HG02763 (cell line): ENCODE results near the gene MRGPRF.

Experiments used
- ATAC-seq: cut with Tn5 transposase; IDR thresholded peaks from one replicate; pipeline ENCODE4 v1.9.1; 2021; ENCODE audit warnings: mild to moderate bottlenecking, moderate library complexity; ENCODE audit not compliant: unreplicated experiment

Gene MRGPRF

DNA sequence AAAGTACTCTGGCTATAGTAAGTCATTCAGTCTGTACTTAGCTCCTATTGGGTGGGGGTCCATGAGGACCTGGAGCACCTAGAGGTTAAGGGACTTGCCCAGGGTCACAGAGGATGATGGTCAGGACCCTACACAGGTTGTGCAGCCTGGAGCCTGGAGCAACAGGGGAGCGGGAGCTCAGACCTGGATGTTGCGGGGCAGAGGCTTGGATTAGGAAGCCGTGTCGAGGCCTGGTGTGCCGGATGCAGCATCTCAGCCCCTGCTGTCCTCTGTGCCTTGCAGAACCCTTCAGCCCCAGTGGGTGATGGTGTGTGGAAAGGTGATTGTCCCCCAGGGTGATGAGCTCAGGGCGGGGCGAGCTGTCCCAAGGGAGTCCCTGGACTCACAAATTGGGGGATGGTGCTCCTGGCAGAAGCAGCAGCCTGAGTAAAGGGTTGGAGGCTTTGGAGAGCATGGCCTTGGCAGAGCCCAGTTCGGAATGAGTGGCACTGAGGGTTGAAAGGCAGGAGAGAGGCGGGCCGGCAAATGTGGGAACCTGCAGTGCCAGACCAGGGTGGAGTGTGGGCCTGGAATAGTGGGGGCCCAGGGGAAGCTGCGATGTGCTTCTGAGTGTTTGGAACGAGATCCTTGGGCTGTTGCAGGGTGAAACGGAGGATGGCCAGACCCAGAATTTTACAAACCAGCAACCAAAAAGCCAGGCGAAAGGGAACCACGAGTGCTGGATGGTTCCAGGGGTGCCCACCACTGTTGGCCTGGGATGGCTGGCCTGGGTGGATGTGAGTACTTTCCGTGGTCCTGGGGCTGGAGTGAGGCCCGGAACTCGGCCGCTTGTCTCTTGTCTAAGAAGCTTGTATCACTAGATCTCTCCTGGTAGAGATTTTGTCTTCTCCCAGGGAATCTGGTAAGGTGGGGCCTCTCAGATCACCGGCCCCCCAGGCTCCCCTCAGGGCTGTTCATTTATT lies 38.6 kb upstream of the MRGPRF start:
- no peak for ATAC-seq

DNA sequence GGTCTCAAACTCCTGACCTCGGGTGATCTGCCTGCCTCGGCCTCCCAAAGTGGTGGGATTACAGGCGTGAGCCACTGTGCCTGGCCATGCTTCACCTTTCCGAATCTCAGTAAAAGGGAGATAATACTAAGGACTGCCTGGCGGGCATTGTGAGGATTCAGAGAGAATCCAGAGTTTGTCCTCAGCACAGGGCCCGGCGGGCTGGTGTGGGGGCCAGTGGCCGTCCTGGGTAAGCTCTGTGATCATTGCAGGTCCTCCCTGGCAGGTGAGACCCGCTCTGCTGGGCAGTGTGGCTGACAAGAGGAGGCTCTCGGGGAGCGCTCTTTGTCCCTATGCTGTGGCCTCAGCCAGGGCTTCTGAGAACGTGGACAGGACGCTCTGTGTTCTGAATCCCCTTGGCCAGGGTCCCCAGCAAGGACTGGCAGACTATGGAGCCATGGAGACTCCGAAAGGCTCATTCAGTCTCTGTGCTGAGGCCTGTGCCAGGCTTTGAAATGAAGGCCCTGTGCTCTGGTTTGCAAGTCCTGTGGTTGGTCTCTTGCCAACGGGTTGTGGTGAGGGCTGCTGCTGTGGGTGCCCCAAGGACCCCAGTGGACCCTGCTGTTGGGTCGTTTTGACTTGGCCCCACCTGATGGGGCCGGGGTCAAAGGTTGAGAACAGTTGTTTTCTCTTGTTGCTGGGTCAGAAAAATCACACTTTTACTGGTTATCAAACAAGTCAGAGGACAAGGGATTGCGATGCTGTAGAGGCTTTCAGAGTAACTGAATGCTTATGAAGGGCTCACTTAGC lies 37.7 kb upstream of the MRGPRF start:
- no peak for ATAC-seq

DNA sequence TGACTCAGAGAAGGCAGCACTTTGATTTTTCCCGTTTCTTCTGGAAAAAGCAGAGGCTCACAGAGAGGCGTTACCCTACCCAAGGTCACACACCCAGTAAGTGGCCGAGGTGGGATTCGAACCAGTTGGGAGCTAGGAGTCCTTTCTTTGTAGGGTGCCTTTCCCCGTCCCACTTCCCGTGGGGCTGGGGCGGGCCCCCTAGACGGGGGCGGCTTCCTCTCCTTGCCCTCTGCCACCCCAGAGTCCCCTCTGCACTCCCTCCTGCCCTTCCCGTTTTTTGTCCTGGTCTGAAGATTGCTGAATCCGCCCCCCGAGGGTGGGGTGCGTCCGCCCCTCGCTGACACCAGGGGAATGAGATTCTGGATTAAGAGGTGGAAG lies 36.4 kb upstream of the MRGPRF start:
- no peak for ATAC-seq

DNA sequence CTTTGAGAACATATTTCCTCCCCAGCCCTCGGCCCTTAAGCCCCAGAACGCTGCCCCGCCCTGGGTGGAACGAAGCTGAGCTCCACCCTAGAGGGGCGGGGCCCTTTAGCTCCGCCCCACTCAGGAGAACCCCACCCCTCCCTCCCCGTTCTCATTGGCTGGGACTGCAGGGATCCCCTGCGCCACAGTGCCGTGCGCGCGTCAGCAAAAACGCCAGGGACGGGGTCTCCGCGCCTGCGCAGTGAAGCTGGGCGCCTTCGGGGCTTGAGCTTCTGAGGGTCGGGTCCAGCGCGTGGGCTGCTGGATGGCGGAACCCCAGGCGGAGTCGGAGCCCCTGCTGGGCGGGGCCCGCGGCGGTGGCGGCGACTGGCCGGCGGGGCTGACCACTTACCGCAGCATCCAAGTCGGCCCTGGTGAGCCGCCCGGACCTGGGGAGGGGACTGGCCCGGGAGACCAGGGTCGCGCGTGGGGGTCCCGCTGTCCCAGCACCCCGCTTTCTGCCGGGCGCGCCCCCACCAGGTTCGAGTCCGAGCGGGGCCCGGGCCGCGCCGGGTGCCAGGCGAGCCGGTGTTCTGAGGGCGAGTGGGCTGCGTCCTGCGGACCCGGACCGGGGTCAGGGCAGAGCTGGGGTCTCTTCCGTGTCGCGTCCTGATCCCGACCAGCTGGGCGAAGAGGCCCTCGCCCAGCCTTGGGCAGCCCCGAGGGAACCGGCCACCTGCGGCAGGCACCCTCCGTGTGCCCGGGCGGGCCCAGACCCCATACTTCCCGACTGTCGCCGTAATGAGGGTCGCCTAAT lies 35.8 kb upstream of the MRGPRF start, which contains the start of gene TPCN2:
Gene TPCN2, plus strand, starts transcription at position 239 of the 796 bp plus-strand sequence. Its CDS starts 66 bp downstream, at position 305.
- peak; percentile 81 for ATAC-seq

DNA sequence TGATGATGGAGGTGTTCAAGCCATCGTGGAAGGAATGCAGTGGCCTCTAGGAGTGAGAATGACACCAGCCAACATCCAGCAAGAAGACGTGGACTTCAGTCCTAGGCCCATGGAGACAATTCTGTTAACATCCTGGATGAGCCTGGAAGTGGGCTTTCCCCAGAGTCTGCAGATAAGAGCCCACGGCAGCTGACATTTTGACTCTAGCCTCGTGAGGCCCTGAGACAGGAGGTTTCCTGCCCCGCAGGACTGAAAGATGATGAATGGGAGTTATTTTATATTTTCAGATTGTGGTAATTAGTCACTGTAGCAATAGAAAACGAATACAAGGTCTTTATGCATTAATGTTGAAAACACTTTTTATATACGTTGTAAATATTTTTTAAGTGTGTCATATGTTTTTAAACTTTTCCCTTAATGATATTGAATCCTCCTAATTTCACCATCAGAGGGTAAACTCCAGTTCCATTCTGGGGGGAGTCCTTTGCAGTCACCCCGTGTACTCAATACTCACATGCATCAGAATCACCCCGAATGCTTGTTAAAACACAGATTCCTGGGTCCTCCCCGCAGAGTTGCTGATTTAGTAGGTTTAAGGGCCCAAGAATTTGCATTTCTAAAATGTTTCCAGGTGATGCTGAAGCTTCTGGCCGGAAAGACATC lies 35.1 kb upstream of the MRGPRF start:
- ATAC-seq = no peak

DNA sequence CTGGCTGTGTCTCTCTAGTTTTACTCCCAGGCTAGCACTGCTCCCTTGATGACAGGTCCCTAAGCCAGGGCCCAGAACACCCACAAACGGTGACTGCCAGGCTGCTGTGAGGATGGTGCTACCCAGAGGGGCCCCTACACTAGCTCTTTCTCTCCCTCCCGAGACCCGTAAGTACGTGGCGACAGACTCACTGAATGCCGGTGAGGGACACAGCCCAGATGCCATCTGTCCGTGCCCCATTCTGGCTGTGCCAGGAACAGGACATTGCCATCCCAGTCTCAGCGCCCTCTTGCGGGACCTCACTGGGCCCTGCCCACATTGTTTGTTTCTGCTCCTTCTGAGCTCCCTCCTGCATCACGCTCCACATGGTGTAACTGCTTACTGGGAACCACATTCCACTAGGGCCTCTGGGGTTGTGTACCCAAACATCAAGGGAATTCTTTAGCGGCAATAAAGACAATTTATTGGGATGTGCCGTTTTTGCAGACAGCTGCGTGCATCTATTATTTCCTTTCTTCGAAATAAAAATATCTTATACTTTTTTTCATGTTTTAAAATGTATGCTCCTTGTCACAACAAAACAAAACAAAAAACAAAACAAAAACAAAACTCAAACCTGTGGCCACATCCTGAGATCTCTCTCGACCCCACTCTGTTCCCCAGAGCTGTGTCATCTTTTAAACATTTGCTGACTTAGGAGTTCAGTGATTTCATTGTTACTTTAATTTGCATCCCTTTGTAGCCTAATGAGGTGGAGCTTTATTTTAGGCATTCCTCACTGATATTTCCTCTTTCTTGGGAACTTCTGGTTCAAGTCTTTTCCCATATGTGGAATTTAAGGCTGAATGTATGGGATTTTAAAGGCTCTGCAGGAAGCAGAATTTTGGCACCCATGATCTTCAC lies 31.3 kb upstream of the MRGPRF start:
- ATAC-seq = no peak

DNA sequence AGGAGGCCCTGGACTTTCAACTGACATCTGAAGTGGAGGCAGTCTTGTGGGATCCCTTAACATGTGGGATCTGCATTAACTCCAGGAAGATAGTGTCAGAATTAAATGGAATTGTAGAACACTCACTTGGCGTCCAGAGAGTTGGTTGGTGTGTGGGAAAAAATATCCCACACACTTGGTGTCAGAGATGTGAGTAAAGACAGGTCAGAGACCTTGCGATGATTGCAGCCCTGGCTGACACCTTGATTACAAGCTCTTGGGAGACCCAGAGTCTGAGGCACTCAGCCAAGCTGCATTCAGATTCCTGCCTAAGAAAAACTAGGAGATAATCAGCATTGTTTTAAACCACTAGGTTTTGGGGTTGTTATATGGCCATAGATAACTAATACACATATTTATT lies 28.5 kb upstream of the MRGPRF start:
- no peak for ATAC-seq

DNA sequence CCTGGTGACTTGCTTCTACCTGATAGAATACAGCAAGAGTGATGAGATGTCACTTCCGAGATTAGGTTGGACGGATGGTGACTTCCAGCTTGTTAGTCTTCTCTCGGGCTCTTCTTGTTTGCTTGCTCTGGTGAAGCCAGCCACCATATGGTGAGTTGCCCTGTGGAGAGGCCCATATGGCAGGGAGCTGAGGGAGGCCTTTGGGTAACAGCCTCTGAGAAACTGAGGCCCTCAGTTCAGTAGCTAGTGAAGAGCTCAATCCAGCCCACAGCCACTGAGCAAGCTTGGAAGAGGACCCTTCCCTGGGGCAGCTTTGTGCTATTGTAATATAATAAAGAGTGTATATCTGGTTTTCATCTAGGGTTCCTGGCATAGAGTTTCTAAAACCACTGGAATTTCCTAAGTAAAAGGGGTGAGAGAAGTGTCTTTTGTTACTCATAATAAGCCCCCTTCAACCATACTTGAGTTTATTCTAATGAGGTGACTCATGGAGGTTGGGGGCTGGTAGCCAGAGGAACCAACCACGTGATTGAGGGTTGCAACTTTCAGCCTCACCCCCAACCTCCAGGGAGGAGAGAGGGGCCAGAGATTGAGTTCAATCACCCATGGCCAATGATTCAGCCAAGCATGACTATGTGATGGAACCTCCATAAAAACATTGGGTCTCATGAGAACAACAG lies 27.7 kb upstream of the MRGPRF start:
- no peak for ATAC-seq

DNA sequence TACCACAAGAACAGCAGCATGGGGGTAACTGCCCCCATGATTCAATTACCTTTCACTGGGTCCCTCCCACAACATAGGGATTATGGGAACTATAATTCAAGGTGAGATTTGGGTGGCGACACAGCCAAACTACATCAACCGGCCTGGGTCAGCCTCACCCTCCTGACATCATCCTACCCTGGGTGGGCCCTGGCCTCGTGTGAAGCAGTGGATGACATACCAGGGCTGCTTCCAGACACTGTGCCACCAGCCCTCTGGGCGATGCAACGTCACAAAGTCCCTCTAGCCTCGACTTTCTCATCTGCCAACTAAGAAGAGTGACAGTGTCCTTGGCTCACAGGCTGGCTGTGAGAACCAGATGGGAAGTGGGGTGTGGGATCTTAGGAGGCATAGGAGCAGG lies 27.0 kb upstream of the MRGPRF start:
- no peak for ATAC-seq

DNA sequence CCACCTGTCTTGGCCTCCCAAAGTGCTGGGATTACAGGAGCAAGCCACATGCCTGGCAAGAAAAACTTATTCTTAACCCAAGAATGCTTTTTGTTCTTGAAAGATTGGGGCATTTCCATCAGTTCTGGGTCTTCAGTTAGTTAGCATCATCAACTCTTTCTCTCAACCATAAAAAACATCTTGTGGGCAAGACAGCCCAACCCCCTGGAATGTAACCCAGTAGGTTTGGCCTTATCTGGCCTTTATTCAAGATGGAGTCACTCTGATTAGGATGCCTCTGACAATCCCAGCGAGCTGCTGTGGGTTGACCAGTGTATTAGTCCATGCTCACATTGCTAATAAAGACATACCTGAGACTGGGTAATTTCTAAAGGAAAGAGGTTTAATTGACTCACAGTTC lies 26.5 kb upstream of the MRGPRF start:
- no peak for ATAC-seq

DNA sequence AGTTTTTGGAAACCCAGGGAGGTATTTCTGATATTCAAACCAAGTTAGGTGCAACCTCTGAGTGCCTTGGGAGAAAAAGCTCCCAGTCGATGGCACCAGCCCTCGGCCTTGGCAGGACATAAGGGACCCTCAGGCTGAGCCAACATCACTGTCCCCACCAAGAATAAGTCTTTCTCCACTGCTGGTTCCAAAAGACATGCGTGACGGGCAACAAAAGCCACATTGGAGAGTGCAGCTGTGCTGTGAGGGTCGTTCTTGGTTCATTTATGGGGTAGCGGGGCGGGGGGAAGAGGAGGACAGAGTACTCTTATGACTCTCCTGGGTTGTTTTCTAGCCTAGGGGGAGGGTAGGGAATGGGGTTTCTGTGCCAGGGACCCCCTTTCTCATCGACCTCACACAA lies 24.5 kb upstream of the MRGPRF start:
- no peak for ATAC-seq

DNA sequence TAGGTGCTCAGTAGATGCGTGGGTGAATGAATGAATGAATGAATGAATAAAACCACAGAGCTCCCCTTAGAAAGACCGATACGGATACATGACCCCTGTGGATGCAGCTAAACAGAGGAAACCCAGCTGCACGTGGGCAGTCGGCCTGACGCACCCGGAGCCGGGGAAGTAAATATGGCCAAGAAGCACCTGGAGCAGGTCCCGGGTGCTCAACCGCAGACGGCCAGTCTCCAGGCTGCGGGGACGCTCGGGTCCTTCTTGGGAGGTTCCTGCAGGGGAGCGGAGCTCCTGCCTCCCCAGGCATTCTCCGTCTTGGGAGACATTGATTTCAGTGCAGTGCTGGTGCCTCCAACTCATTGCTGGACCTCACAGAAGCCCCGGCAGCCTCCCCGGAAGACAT lies 24.0 kb upstream of the MRGPRF start:
- ATAC-seq = no peak

DNA sequence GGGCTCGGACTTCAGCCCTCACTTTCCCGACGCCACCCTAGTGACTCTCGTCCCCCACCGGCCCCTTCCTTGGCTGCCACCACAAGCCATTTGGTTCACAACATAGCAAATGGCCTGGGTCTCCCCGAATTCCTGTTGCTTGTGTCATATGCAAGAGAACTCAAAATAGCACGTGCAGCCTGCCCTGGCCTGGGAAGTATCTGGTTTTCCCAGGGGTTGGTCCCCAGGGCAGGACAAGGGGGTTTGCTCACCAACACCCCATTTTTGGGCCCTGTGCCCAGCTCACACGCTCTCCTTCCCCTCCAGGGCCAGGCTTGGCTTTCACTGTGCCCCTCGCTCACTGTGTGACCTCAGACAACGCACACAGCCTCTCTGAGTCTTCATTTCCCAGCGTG lies 22.9 kb upstream of the MRGPRF start:
- ATAC-seq = no peak

DNA sequence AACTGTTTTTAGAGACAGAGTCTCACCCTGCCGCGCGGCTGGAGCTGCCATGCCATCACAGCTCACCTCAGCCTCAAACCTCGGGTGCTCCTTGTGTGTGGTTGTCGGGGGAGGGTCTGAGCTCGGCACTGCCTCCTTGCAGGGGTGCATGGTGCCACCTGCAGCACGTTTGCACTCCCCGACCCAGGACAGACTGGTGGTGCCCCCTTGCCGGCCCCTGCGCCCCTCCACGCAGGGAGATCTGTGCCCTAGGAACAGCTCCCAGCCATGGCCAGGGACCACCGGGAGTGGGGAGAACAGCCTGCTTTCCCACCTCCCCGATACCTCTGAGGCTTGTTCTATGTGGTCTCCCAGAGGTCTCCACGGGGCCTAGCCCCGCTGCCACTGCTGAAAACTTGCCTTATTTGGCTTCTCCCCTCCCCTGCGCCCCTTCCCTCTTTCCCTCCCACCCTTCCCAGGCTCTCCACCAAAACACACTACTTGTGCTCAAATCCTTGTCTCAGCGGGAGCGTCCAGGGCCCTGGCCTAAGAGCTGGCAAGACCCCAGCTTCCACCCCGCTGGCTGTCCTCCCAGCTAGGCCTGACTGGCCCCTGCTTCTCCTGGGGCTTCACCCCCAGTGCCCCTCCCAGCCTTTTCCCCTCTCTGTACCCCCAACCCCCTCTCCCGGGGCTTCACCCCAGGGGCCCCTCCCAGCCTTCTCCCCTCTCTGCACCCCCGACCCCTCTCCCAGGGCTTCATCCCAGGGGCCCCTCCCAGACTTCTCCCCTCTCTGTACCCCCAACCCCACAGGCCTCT lies 22.3 kb upstream of the MRGPRF start:
- no peak for ATAC-seq

DNA sequence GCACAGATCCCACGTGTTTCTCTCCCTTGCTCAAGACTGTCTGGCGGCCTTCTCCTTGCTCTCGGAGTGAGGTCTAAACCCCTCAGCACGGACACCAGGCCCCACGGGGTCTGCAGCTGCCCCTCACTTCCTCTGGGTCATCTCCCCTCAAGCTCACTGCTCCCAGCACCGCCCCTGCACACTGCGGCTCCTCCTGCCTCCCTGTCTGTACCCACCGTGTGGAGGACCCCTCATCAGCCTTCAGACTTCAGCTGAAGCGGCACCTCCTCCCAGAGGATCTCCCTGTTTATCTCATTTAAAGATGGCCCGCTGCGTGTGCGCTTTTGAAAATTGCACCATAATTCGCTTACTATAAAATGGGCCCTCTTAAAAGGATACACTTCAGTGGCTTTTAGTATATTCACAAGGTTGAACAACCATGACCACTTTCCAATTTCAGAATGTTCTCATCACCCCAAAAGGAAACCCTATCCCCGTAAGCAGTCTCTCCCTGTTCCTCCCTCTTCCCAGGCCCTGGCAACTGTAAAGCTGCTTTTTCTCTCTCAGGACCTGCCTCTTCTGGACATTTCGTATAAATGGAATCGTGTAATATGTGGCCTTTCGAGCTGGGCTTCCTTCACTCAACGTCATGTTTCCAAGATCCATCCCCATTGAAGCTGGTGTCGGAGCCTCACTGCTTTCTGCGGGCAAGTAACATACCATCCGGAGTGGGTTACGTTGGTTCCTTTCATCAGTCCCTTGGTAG lies 21.2 kb upstream of the MRGPRF start:
- ATAC-seq = no peak

DNA sequence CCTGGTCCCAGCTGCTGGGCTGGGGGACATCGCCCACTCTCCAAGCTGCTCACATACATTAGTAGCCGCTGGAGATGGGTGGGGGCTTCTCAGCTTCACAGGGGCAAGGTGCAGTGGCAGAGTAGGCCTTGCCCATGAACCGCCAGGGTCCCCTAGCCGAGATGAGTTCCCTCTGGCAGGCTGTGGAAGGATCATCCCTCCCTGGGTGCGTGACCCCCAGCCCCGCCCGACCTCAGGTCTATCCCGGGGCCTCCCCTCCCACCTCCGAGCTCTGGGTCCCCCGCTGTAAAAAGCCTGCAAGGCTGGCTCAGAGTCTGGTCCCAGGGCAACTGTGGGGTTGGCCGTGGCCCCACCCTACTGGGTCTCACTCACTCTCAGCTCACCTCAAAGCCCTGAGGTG lies 20.4 kb upstream of the MRGPRF start:
- ATAC-seq = no peak

DNA sequence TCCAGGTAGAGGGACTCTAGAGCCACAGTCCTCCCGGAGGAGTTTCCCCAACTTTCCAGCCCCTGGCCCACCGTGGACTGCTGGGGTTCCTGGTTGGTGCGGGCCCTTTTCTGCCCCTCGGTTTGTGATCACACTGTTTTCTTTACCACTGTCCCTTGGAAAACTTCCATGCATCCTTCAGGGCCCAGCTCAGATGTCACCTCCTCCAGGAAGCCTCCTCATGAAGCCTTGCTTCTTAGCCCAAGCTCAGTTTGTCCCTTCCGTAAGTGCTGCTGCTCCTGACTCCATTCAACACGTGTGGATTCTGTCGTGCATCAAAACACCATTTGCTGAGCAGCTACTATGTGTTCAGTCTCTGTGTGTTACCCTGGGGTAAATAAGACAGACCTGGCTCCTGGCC lies 19.8 kb upstream of the MRGPRF start:
- ATAC-seq = no peak

DNA sequence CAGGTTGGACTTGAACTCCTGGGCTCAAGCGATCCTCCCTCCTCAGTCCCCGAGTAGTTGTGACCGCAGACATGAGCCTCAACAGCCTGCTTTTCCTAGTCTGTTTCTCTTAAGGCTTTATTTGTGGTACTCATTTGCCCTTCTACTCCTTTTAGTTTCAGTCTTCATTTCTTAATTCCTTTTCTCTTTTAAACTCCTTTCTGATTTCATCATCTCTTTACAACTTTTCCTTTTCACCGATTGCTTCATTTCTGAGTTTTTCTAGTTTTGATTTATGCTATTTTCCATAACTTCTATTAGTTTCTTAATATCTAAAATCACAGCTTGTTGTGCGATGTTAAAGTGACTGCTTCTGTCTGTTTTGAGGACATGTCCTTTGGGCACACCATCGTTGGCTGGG lies 17.3 kb upstream of the MRGPRF start:
- no peak for ATAC-seq
